GM21717 (cell line): ENCODE results near the gene GPR12.

Experiments
- ATAC-seq: cut with Tn5 transposase; IDR thresholded peaks from one replicate; pipeline ENCODE4 v1.9.1; 2021; ENCODE audit warnings: mild to moderate bottlenecking, moderate library complexity; ENCODE audit not compliant: unreplicated experiment

GPR12 gene

GRCh38 chr13:26759907-26760831, at the start of gene GPR12:
Gene GPR12, minus strand, starts transcription at chr13:26760786. Its CDS starts 959 bp downstream, at chr13:26759827.
- ATAC-seq, result no peak

- no peak for ATAC-seq
These were observed 49.5 kb upstream of the GPR12 start for GRCh38 chr13:26810095-26810494.

DNA sequence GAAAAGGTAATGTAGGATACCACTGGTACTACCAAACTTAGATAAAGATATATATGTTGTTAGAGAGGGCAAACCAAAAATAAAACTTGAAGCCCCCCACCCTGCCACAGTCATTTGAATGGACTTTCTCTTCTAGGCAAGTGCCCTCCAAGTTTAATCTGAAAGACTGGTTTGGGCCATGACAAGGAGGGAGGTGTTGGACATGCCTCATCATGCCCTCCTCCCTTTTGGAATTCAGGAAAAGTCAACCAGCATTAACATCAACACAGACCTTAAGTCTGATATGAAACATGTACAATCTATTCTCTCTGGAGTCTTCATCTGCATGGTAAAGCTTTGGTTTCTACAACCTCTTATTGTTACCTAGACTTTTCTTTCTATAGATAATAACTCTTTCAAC, 46.3 kb upstream of the GPR12 start:
- ATAC-seq, result no peak

DNA sequence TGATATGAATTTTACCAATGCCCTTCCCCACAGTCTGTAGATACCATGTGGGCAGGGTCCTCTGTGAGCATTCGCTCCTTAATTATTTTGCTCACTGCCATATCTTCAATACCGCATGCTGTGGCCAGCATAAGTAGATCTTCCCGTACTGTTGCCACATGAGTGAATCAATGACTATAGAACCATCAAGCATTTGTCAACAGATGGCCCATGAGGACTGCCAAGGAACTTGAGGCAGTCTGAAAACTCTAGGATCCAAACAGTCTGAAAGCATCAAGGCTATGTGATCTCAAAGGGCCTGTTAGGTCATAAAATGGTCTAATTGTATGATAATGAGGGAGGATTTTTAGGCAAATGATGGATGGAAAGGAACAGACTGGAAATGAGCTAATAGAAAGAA, 27.4 kb upstream of the GPR12 start:
- ATAC-seq, result no peak

DNA sequence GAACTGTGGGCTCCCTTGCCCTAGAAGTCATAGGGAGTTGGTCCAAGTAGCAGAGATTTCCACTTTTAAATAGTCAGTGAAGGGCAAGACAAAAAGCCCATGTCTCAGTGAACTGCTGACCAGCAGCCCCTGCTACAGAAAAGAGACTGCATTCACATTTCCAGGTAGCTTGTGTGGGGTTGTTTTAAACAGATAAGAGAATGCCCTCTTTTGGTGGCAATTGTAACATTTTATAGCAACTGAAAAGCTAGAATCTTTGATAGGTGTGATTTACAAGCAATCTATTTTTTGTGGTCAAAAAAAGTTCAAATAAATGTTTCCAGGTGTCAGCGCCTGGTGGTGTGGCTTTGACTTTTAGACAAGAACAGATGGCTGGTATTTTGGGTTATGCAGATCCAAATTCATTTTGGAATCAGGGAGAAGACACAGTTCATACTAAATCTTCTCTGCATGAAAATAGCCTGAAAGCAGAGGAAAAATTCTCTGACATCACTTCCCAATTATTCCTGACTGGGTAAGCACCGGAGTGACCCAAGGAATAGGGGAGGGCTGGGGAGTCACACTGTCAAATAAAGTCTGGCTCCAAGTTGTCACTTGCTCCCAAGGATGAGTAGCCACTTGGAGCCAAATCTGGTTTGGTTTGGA, 26.2 kb upstream of the GPR12 start:
- no peak for ATAC-seq

GRCh38 chr13:26785838-26786630, 25.4 kb upstream of the GPR12 start:
- ATAC-seq, result no peak

DNA sequence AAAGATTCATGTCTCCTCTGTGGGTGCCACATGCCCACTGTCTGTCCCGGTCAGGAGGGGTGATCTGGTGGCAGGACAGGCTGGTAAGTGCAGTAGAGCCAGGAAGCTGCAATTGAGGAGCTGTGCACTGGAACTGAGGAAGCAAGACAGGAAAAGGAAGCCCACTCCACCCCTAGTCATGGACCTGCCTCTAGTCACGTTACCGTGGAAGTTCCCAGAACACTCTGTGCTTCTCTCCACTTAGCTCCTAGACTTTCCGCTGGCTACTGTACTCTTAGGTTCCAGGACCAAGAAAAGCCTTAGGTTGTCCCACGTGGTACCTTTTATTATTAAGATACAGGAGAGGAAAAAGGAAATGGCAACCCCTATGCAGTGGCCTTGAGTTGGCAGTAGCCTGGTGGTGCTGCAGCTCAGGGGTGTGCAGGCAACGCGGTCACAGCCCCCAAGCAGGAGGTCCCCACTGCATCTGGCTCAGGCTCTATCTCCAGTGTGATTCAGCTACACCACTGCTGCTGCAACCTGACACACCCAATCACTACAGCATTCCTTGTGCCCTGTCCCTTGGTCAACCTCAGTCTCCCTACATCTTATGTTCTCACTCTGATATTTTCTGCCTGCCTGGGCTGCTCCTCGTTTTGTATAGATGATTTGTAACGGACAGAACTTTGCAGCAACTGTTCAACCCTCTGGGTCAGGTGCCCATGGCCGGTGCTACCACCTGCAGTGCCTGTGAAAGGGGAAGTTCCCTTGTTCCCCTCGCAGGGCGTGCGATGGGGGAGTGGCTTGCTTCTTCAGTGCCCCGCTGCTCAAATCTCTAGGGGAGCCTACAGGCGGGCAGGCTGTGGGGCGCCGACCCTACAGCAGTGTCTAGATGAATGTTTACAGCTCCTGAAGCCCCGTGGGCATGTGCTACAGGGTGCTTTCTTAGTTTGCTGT, 24.4 kb upstream of the GPR12 start:
- no peak for ATAC-seq

DNA sequence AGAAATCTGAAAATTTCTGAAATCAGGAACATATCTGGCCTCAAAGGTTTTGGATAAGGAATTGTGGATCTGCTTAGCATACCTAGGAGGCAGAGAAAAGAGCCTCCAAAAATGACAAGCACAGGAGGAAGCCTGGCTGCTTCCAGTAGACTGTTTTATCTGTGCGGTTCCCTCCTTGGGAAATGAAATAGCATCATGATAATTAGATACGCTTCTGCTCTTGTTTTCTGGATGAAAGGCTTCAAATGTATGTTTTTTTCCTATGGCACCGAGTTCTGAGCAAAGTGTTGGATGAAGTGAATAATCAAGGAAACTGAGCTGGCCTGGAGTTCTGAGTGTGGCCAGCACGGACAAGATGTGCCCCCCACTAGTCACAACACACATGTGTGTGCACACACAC, 19.8 kb upstream of the GPR12 start:
- no peak for ATAC-seq

GRCh38 chr13:26779321-26779720, 18.7 kb upstream of the GPR12 start:
- no peak for ATAC-seq

DNA sequence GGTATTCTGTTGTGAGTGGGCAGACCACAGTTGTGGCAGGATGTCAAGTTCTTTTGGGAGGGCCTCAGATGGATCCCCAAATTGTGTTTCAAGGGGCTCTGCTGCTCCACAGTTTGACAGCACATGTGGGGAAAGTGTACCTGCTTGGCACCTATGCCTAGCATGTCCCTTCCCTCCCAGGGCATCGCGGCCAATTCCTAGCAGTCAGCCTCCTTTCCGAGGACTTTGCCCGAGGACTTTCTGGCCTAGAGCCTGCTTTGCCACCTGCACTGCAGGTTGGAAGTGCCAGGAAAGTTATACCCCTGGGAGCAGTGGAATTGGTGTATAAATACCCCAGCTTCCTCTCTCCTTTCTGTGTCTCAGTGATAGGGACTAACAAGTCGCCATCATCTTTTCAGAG, 11.9 kb upstream of the GPR12 start:
- no peak for ATAC-seq

DNA sequence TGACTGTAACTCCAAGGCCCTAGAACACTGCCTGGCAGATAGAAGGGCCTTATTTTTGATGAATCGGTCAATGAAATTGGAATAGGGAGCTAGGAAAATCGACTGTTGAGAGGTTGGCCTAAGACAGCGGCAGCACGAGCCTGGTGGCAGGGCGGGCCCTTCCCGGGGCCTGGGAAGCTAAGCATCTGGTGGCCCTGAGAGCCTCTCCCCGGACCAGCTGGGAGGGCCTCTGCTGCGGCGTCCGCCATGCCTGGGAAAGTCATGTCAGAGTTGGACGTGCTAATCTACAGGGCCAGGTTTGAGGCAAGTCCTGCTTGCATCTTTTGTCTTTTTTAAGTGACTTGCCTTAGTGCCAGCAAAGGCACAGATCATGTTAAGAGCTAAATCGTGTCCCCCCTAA, 11.2 kb upstream of the GPR12 start:
- no peak for ATAC-seq

DNA sequence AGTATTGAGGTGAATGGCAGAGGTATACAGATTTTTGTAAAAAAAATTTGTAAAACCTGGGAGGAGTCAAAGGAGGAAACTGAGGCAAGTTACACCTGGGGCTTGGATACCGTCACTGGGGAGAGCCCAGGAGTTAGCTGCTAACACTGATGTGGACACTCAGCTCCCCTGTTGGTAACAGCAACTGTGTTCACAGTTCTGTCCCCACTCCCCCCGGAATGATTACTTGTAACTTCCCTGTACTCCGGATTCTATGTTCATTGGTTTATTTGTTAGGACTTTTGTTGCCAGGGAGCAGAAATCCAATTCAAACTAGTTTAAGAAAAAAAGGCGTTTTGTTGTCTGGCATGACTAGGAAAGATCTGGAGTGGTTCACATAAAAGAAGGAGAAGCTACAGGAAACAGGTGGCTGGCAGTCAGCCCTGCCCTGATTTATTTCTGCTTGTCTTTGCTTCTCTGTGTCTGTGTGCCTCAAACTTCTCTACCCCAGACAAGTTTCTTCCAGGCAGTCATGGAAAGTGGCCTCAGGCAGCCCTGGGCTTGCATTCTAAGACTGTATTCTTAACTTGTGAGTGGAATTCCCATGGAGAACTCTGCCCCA, 2.3 kb upstream of the GPR12 start:
- no peak for ATAC-seq

- ATAC-seq, result no peak
These were observed 421 bp upstream of the GPR12 start for GRCh38 chr13:26760832-26761582.

DNA sequence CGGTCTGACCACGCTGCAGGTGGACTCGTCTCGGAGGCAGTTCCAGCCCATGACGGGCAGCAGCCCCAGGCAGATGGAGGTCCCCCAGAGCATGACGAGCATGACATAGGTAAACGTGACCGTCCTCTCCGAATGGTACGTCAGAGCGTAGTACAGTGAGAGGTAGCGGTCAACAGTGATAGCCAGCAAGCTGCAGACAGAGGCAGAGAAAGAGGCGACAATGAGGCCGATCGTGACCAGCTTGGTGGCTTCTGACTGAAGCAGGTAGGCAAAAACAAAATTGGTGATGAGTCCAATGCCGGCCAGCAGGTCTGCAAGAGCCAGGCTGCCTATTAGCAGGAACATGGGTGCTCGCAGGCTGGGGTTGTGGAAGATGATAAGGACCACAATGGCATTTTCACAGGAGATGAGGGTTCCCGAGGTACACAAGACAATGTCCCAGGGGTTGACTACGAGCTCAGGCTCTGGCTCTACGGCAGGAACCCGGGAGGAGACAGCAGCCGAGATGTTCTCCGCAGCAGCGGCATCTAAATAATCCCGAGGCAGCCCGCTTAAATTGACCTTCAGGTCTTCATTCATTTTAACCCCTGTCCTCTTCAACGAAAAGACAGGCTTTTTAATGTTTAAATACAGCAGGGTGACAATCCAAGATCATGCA, 1.2 kb downstream of the GPR12 start:
- ATAC-seq, result no peak

DNA sequence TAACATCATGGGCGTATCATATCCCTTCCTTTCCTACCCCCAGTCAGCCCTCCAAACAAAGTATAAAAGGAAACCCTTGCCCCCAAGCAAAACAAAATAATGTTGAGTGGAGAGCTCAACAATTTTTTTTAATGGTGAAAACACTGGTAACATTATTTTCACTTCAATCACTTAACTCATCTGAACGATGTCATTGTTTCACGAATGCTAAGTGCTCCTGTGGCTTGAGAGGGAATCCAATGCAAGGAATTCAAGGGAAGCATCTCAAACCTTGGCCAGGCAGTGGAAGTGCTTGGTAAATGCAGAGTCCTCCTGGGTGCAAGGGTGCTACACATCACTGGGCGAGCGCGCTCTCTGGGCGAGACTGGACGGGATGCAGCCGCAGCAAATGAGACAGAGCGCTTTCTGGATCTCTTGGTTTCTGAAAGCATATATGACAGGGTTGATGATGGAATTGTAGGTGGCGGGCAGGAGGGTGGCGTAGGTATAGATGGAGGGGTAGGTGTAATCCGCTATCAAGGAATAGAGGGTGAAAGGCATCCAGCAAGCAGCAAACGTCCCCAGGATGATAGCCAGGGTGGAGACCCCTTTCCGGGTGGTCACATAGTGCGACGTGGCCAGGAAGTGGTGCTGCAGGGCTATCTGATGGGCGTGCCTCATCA, 2.0 kb downstream of the GPR12 start:
- no peak for ATAC-seq

- ATAC-seq, result no peak
These were observed 3.6 kb downstream of the GPR12 start for GRCh38 chr13:26756961-26757360.

- no peak for ATAC-seq
These were observed 7.9 kb downstream of the GPR12 start for GRCh38 chr13:26752671-26753070.

DNA sequence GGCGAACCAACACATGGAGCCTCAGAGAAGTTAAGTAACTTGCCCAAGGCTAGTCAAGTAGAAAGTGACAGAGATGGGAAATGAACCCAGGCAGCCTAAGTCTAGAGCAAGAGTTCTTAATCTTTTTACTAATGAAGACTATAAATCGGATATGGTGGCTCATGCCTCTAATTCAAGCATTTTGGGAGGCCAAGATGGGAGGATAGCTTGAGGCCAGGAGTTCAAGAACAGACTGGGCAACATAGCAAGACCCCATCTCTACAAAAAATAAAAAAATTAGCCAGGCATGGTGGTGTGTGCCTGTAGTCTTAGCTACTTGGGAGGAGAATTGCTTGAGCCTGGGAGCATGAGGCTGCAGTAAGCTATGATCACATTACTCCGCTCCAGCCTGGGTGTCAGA, 10.7 kb downstream of the GPR12 start:
- no peak for ATAC-seq
